Pons (tissue), 1 donor: ENCODE results near the gene WDR70.
A peak's percentile ranks its signal among the peaks of the same experiment; 100 is the strongest.
"Not testable (repeated sequence)": the region's sequence is repeated elsewhere in the genome, so short reads cannot be mapped to it uniquely, and the experiment has no call there.

Experiments used
- DNase-seq: peaks from one replicate; pipeline ENCODE4 v3.0.0-alpha.2; 2016; ENCODE audit warnings: low spot score

The WDR70 gene

GRCh38 chr5:37767961-37768360, 388.8 kb downstream of the WDR70 start:
- peak; percentile 91 for DNase-seq

GRCh38 chr5:37768371-37768770, 389.3 kb downstream of the WDR70 start:
- no peak for DNase-seq

GRCh38 chr5:37769108-37769507, 390.0 kb downstream of the WDR70 start:
- DNase-seq = no peak

GRCh38 chr5:37769840-37770239, 390.7 kb downstream of the WDR70 start:
- DNase-seq = no peak

- no peak for DNase-seq
Measured at GRCh38 chr5:37770786-37771185, 391.7 kb downstream of the WDR70 start.

GRCh38 chr5:37771203-37771611, 392.1 kb downstream of the WDR70 start:
- DNase-seq = no peak

- no peak for DNase-seq
Measured at GRCh38 chr5:37771731-37772130, 392.6 kb downstream of the WDR70 start.

- DNase-seq = no peak
Measured at GRCh38 chr5:37772255-37772654, 393.1 kb downstream of the WDR70 start.

- DNase-seq = no peak
Measured at GRCh38 chr5:37773809-37774208, 394.7 kb downstream of the WDR70 start.

- DNase-seq = no peak
Measured at GRCh38 chr5:37774912-37775483, 395.9 kb downstream of the WDR70 start.

- no peak for DNase-seq
Measured at GRCh38 chr5:37776826-37777225, 397.7 kb downstream of the WDR70 start.

- DNase-seq = no peak
Measured at GRCh38 chr5:37777432-37778130, 398.5 kb downstream of the WDR70 start.

- DNase-seq = not testable (repeated sequence)
Measured at GRCh38 chr5:37781409-37781808, 402.3 kb downstream of the WDR70 start.

- DNase-seq = no peak
Measured at GRCh38 chr5:37786416-37786815, 407.3 kb downstream of the WDR70 start.

GRCh38 chr5:37786862-37787519, 407.9 kb downstream of the WDR70 start:
- no peak for DNase-seq

GRCh38 chr5:37787742-37788141, 408.6 kb downstream of the WDR70 start:
- no peak for DNase-seq

GRCh38 chr5:37789991-37790390, 410.9 kb downstream of the WDR70 start:
- no peak for DNase-seq

- no peak for DNase-seq
Measured at GRCh38 chr5:37791321-37791720, 412.2 kb downstream of the WDR70 start.

GRCh38 chr5:37792975-37793631, 414.0 kb downstream of the WDR70 start:
- DNase-seq = no peak

GRCh38 chr5:37795292-37795691, 416.2 kb downstream of the WDR70 start:
- not testable (repeated sequence) for DNase-seq

- DNase-seq = not testable (repeated sequence)
Measured at GRCh38 chr5:37796435-37796834, 417.3 kb downstream of the WDR70 start.

- no peak for DNase-seq
Measured at GRCh38 chr5:37799865-37800421, 420.8 kb downstream of the WDR70 start.

- DNase-seq = no peak
Measured at GRCh38 chr5:37801521-37801920, 422.4 kb downstream of the WDR70 start.
